Measurements from ENCODE around the gene CFAP91.

CFAP91 gene

DNA sequence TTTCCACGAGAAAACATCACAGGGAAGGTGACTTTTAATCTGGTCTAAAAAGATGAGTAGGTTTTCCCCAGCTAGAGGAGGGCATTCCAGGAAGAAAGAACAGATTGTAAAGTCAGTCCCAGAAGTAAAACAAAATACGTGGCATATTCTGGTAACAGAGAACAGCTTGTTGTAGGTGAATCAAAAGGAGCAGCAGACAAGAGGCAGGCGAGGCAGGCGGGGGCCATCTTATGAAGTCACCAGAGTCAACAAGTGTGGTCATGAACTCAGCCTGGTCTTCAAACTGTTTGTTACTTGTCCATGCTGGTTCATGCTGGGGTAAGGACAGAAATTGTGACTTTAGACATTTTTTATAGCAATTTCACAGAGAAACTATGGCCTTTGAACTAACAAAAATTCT is 38.5 kb upstream of the CFAP91 start:
- peaks cover 42% of the 10 kb centered on the region for H3K4me1 ChIP-seq
- H2AFZ ChIP-seq, result no peak overlapping the region
- no peak overlapping the region for H3K4me2 ChIP-seq (ENCODE audit: low read length)
- H3K27me3 ChIP-seq (ENCODE audit: control insufficient read depth, insufficient read depth, low read length), result no peaks in the 10 kb centered on the region
- peak overlapping the region; percentile 16 for H3K27ac ChIP-seq
- no peaks in the 10 kb centered on the region for H3K9me3 ChIP-seq (ENCODE audit: control insufficient read depth, low read length)
- H3K9ac ChIP-seq, result no peak overlapping the region
- TF ChIP-seq, protein P1, sequence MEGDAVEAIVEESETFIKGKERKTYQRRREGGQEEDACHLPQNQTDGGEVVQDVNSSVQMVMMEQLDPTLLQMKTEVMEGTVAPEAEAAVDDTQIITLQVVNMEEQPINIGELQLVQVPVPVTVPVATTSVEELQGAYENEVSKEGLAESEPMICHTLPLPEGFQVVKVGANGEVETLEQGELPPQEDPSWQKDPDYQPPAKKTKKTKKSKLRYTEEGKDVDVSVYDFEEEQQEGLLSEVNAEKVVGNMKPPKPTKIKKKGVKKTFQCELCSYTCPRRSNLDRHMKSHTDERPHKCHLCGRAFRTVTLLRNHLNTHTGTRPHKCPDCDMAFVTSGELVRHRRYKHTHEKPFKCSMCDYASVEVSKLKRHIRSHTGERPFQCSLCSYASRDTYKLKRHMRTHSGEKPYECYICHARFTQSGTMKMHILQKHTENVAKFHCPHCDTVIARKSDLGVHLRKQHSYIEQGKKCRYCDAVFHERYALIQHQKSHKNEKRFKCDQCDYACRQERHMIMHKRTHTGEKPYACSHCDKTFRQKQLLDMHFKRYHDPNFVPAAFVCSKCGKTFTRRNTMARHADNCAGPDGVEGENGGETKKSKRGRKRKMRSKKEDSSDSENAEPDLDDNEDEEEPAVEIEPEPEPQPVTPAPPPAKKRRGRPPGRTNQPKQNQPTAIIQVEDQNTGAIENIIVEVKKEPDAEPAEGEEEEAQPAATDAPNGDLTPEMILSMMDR (IDR thresholded peaks at IDR 0.05), result no peak
- no peaks in the 10 kb centered on the region for H3K79me2 ChIP-seq
- no peaks in the 10 kb centered on the region for H3K36me3 ChIP-seq (ENCODE audit: control insufficient read depth, insufficient read depth, low read length)
- no peak overlapping the region for H3K4me3 ChIP-seq (ENCODE audit: low read depth, low read length)

DNA sequence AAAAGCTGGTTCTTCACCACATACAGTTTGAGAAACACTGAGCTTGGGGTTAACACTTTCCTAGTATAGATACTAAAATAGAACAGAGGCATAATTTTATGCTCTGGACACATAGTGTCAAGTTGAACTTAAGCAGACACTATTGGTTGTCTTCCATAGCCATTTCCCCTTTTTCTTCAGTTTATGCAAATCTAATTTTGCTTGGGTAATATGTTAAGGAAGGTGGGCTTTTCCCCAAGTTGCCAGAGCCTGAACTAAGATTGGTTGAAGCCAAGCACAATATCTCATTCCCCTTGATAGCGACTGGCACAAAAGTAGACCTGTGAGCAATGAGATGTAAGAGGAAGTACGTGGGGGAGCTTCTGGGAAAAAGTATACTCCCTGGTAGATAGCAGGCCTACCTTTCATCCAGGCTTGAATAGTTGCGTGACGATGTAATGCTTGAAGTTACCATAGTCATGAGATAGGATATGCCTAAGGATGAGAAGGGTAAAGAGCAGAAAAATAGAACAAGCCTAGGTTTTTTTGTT is 37.9 kb upstream of the CFAP91 start:
- H3K4me2 ChIP-seq (ENCODE audit: low read length), result no peak overlapping the region
- peak overlapping the region; percentile 57 for H3K27ac ChIP-seq
- TF ChIP-seq, protein P1 (IDR thresholded peaks at IDR 0.05), result no peak
- H3K9ac ChIP-seq, result no peak overlapping the region
- H3K36me3 ChIP-seq (ENCODE audit: control insufficient read depth, insufficient read depth, low read length), result no peaks in the 10 kb centered on the region
- no peak overlapping the region for H3K4me3 ChIP-seq (ENCODE audit: low read depth, low read length)
- H3K9me3 ChIP-seq (ENCODE audit: control insufficient read depth, low read length), result no peaks in the 10 kb centered on the region
- H3K4me1 ChIP-seq, result peaks cover 42% of the 10 kb centered on the region
- H3K27me3 ChIP-seq (ENCODE audit: control insufficient read depth, insufficient read depth, low read length), result no peaks in the 10 kb centered on the region
- H3K79me2 ChIP-seq, result no peaks in the 10 kb centered on the region
- peak overlapping the region; percentile 31 for H2AFZ ChIP-seq

DNA sequence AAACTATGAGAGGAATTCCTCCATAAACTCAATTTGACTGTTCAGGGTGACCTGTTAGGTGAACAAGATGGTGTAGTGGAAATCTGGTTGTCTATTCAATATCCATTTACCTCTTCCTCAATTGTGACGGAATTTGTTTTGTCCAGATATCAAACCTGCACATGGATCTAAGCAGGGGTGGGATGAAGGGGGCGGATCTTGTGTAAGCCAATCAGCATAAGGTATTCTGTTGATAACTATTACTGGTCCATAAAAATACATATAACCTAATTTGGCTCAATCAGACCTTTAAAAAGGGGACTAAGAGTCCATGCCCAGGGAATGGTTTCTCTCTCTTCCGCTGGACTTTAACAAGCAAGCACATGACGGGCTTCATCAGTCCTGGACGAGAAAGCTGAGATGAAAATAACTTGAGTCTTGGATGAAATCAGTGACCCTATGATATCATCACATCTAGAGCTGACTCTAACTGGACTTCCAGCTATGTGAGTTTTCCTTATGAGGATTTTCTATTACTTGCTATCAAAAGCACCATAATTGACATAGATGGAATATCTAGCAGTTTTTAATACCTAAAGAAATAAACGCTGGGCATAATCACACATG is 36.8 kb upstream of the CFAP91 start:
- H3K4me2 ChIP-seq (ENCODE audit: low read length), result no peak overlapping the region
- no peaks in the 10 kb centered on the region for H3K36me3 ChIP-seq (ENCODE audit: control insufficient read depth, insufficient read depth, low read length)
- TF ChIP-seq, protein P1 (IDR thresholded peaks at IDR 0.05), result no peak

DNA sequence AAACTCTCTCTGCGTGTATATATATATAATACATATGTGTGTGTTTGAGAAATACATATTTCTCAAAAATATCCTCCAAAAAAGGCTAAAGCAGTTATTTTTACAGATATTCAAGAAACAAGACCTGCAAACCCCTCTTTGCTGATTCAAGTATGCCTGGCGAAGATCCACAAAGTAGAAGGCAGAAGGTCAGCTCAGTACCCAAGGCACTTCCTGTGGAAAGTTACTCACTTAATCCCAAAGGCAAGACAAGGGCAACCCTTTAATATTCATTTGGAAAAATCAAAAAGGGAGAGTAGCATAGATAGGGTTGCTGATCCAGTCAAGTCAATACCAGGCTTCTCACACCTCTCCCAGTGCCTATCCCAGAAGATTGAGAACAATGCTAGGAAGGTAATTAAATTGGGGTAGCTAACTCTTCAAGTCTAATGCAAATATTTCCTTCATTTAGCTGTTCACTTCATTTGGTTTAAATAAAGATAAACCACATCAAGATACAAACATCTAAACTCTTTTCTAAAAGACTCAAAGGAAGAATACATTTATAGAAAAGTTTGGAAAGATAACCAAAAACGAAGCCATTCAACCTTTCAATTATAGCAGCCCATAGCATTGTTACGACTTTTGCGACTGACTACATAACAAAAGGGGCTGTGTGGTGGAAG is 32.8 kb upstream of the CFAP91 start:
- Histone ChIP-seq H3K27ac (peak overlapping the region; percentile 15), H3K9ac (no peak overlapping the region), H3K36me3 (ENCODE audit: control insufficient read depth, insufficient read depth, low read length) (no peaks in the 10 kb centered on the region), H3K4me2 (ENCODE audit: low read length) (no peak overlapping the region), H2AFZ (no peak overlapping the region), H3K4me3 (ENCODE audit: low read depth, low read length) (no peak overlapping the region), H3K79me2 (no peaks in the 10 kb centered on the region), H3K9me3 (ENCODE audit: control insufficient read depth, low read length) (no peaks in the 10 kb centered on the region), H3K27me3 (ENCODE audit: control insufficient read depth, insufficient read depth, low read length) (no peaks in the 10 kb centered on the region), H3K4me1 (peaks cover 20% of the 10 kb centered on the region)
- TF ChIP-seq, protein P1 (IDR thresholded peaks at IDR 0.05), result no peak

More for the DNA sequence above, 36.8 kb upstream of the CFAP91 start:
- H3K27me3 ChIP-seq (ENCODE audit: control insufficient read depth, insufficient read depth, low read length), result no peaks in the 10 kb centered on the region
- no peak overlapping the region for H3K4me3 ChIP-seq (ENCODE audit: low read depth, low read length)
- H3K79me2 ChIP-seq, result no peaks in the 10 kb centered on the region
- H3K4me1 ChIP-seq, result peaks cover 37% of the 10 kb centered on the region
- no peak overlapping the region for H3K9ac ChIP-seq
- no peaks in the 10 kb centered on the region for H3K9me3 ChIP-seq (ENCODE audit: control insufficient read depth, low read length)
- H3K27ac ChIP-seq, result peak overlapping the region; percentile 57
- H2AFZ ChIP-seq, result peak overlapping the region; percentile 26

All from parathyroid adenoma (tissue), 2 donors.